OCI-LY7 (cell line): ENCODE measurements around the gene RBSN. TPM values are rescaled to one million over a fixed set of nuclear protein-coding genes. Genes with fewer than 3 reads are reported as not detected.

ENCODE experiments used
- BruUV-seq: library from RNA; stranded (reverse); fragments of 400-500 nt; replicated peaks from 2 replicates; lab custom pipeline; 2021; lab: Mats Ljungman, UMichigan
- CTCF ChIA-PET: fragments of 300-600 bp; sonication (Branson Sonifier 250); formaldehyde crosslinking; loops from one replicate; lab custom pipeline; 2022; ENCODE audit warnings: antibody characterized with exemption; ENCODE audit not compliant: unreplicated experiment; lab: Charles Lee
- POLR2A ChIA-PET: fragments of 300-600 bp; sonication (Branson Sonifier 250); formaldehyde crosslinking; loops from one replicate; lab custom pipeline; 2022; ENCODE audit warnings: antibody characterized with exemption; lab: Charles Lee
- DNase-seq: peaks from one replicate; pipeline ENCODE4 v3.0.0-alpha.2; 2015; ENCODE audit warnings: low spot score
- H2AFZ ChIP-seq: fragments of 200-600 bp; sonication (generic), shearing (Covaris generic); 2 replicates; pipeline ENCODE4 v1.6.1; 2014; ENCODE audit warnings: mild to moderate bottlenecking, antibody characterized with exemption, low read length, moderate library complexity
- H3K27ac ChIP-seq: fragments of 200-600 bp; sonication (generic); 2 replicates; pipeline ENCODE4 v1.5.1; 2014; ENCODE audit warnings: mixed run types, low read depth, mild to moderate bottlenecking, moderate library complexity, low read length, inconsistent platforms; ENCODE audit not compliant: poor library complexity, severe bottlenecking
- H3K36me3 ChIP-seq: fragments of 200-600 bp; sonication (generic); 2 replicates; pipeline ENCODE4 v1.6.1; 2014; ENCODE audit warnings: mild to moderate bottlenecking, antibody characterized with exemption, low read length, moderate library complexity, mixed read lengths; ENCODE audit not compliant: insufficient read depth
- H3K4me1 ChIP-seq: fragments of 200-600 bp; sonication (generic); 2 replicates; pipeline ENCODE4 v1.5.1; 2014; ENCODE audit warnings: mild to moderate bottlenecking, low read length; ENCODE audit not compliant: insufficient read depth, poor library complexity, severe bottlenecking
- H3K4me2 ChIP-seq: fragments of 200-600 bp; sonication (generic); 2 replicates; pipeline ENCODE4 v1.6.1; 2014; ENCODE audit warnings: mild to moderate bottlenecking, low read length
- H3K4me3 ChIP-seq: fragments of 200-600 bp; sonication (generic); 2 replicates; pipeline ENCODE4 v1.5.1; 2014; ENCODE audit warnings: mild to moderate bottlenecking, low read depth, low read length; ENCODE audit not compliant: poor library complexity, severe bottlenecking
- H3K79me2 ChIP-seq: fragments of 200-600 bp; sonication (generic); 2 replicates; pipeline ENCODE4 v1.6.1; 2016; ENCODE audit warnings: low read depth, mild to moderate bottlenecking, low read length, moderate library complexity, mixed read lengths; ENCODE audit not compliant: insufficient read depth
- H3K9me2 ChIP-seq: fragments of 200-600 bp; sonication (generic); 2 replicates; pipeline ENCODE4 v1.6.1; 2016; ENCODE audit warnings: mild to moderate bottlenecking, low read length, mixed read lengths; ENCODE audit not compliant: insufficient read depth
- H3K9me3 ChIP-seq: fragments of 200-600 bp; sonication (generic); 2 replicates; pipeline ENCODE4 v1.6.1; 2014; ENCODE audit warnings: mild to moderate bottlenecking, mixed run types, low read length, mixed read lengths
- H4K20me1 ChIP-seq: fragments of 200-600 bp; sonication (generic); 2 replicates; pipeline ENCODE4 v1.6.1; 2014; ENCODE audit warnings: mild to moderate bottlenecking, antibody characterized with exemption, low read length, moderate library complexity, mixed read lengths; ENCODE audit not compliant: insufficient read depth
- CTCF ChIP-seq: fragments of 200-600 bp; sonication (generic); conservative IDR thresholded peaks from 2 replicates; pipeline ENCODE4 v1.5.1; 2014; ENCODE audit warnings: mild to moderate bottlenecking, antibody characterized with exemption, low read length, moderate library complexity, mixed read lengths
- EZH2phosphoT487 ChIP-seq: fragments of 200-600 bp; sonication (generic); IDR thresholded peaks from 2 replicates; pipeline ENCODE4 v1.6.1; 2018; ENCODE audit warnings: low read depth, borderline replicate concordance, mild to moderate bottlenecking, mixed run types, antibody characterized with exemption, low read length, moderate library complexity, mixed read lengths
- intact Hi-C: fragments of 100-400 bp; cut with micrococcal nuclease; formaldehyde crosslinking; loops from one replicate; pipeline ENCODE4 v1.10.0; 2022; ENCODE audit not compliant: unreplicated experiment
- total RNA-seq, 2 experiments: library from RNA; depleted of rRNA in 1 of 2; stranded (reverse); fragments of >200 nt in 1 of 2; shearing (Covaris generic) in 1 of 2; gene quantifications; 2 replicates each; pipeline ENCODE4 v1.2.3, GENCODE V29; 2014 to 2022

RBSN gene
- total RNA-seq, 2 experiments from 2014 or later: 13.3 to 21.4 TPM

DNA sequence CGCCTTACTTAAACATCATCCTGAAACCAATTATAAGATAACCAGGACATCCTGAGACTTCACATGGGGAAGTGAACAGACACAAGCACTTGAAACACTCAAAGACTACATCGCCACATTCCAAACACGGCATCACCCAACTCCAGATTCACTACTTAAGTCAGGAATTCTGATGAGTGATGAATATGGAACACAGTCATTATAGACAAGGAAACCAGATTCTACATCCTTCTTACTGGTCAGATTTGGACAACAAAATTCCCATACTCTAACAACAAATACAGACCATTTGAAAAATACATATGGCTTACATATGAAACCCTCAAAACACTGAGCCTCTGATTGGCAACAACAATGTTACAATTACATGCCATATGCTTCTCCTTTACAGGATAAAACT is 13.1 kb upstream of the RBSN start:
- intact Hi-C loops: no loop called here
- H3K9me3 ChIP-seq: no peaks in the 10 kb centered on the region
- H3K4me3 ChIP-seq: no peak overlapping the region
- CTCF ChIA-PET: no interaction called here
- H3K9me2 ChIP-seq: no peaks in the 10 kb centered on the region
- DNase-seq: no peak
- no TSS peak for BruUV-seq
- no peak for TF ChIP-seq EZH2phosphoT487
- TF ChIP-seq CTCF: no peak
- H3K36me3 ChIP-seq: no peaks in the 10 kb centered on the region
- no peaks in the 10 kb centered on the region for H3K79me2 ChIP-seq
- POLR2A ChIA-PET: no interaction called here
- no peaks in the 10 kb centered on the region for H4K20me1 ChIP-seq
- H3K4me2 ChIP-seq: no peak overlapping the region
- H3K27ac ChIP-seq: no peak overlapping the region
- no peak overlapping the region for H2AFZ ChIP-seq
- H3K4me1 ChIP-seq: peaks cover 3% of the 10 kb centered on the region

- CTCF ChIA-PET: no interaction called here
- H3K79me2 ChIP-seq: no peaks in the 10 kb centered on the region
- DNase-seq: no peak
- intact Hi-C loops: no loop called here
- no peak overlapping the region for H3K27ac ChIP-seq
- TF ChIP-seq CTCF: no peak
- no peak for TF ChIP-seq EZH2phosphoT487
- H2AFZ ChIP-seq: no peak overlapping the region
- no peaks in the 10 kb centered on the region for H3K9me2 ChIP-seq
- POLR2A ChIA-PET: no interaction called here
- no peaks in the 10 kb centered on the region for H3K9me3 ChIP-seq
- H3K4me3 ChIP-seq: no peak overlapping the region
- no peaks in the 10 kb centered on the region for H3K36me3 ChIP-seq
- H3K4me2 ChIP-seq: no peak overlapping the region
- no peaks in the 10 kb centered on the region for H4K20me1 ChIP-seq
- H3K4me1 ChIP-seq: peaks cover 3% of the 10 kb centered on the region
- BruUV-seq: no TSS peak
Measured at GRCh38 chr3:15110206-15110605, 11.3 kb upstream of the RBSN start.

- Histone ChIP-seq H3K4me1 (peaks cover 3% of the 10 kb centered on the region), H3K4me3 (no peak overlapping the region), H3K4me2 (no peak overlapping the region), H3K27ac (no peak overlapping the region), H3K9me2 (no peaks in the 10 kb centered on the region), H3K79me2 (no peaks in the 10 kb centered on the region), H2AFZ (no peak overlapping the region), H4K20me1 (no peaks in the 10 kb centered on the region), H3K36me3 (no peaks in the 10 kb centered on the region), H3K9me3 (no peaks in the 10 kb centered on the region)
- CTCF ChIA-PET: no interaction called here
- intact Hi-C loops: loop anchor here (5.0 kb wide), 2 partner anchors 153 to 293 kb away; no protein-coding TSS in a partner anchor
- POLR2A ChIA-PET: no interaction called here
- BruUV-seq: no TSS peak
- TF ChIP-seq EZH2phosphoT487: no peak
- TF ChIP-seq CTCF: no peak
- DNase-seq: no peak
Measured at GRCh38 chr3:15108869-15109268, 9.9 kb upstream of the RBSN start.
